ENCODE results near the gene SYCE3. TPM values are rescaled to one million over a fixed set of nuclear protein-coding genes. Genes with fewer than 3 reads are reported as not detected.

The SYCE3 gene
- total RNA-seq, 1 donor from 2014 or later = not detected

DNA sequence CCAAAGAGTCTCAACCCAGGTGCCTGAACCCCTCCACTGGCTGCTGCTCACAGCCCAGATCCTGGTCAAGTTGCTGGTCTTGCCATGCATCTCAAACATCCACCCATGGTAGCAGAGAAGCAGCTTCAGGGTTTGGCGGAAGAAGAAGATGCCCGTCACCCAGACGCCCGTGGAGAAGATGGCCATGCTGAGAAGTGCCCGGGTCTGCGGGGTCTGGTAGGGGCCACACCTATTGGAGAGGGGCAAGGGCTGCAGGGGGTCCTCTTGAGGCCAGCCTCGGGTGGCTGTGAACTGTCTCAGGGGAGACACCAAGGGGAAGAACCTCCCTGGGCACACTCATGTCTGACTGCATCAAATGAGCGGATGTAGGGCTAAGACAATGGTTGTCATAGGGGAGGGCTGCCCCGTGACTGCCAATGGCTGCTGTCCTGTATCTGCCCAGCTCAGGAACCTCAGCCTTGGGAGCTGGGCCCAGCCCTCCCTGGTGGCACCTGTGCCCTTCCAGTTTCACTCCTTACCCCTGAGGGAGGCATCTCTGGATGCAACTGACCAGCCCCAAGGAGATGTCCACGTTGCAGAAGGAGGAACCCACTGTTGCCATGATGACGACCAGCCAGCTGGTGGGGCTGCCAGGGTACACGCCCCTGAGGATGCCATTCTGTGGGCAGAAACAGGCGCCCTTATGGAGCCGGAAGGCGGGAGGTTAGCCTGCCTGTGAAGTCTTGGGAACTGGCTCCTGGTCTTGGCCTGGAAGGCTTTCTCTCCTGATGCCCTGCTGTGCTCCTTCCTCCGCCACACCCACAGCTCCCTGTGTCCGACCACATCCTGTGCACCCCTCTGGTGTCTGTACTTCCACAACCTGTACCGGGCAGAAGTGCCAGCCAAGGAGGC, 14.3 kb upstream of the SYCE3 start:
- Histone ChIP-seq H3K79me2 (ENCODE audit: low read depth) (peaks cover 12% of the 10 kb centered on the region), H3K36me3 (no peaks in the 10 kb centered on the region), H3K4me1 (no peaks in the 10 kb centered on the region), H2AFZ (replicated peaks) (no peak overlapping the region), H3K4me2 (no peak overlapping the region), H3K4me3 (no peak overlapping the region), H3K9me3 (ENCODE audit: low read depth) (no peaks in the 10 kb centered on the region), H3K9ac (no peak overlapping the region), H3F3A (ENCODE audit: low read depth) (peaks cover 5% of the 10 kb centered on the region), H3K27me3 (no peaks in the 10 kb centered on the region), H4K20me1 (ENCODE audit: low read depth) (no peaks in the 10 kb centered on the region), H3K27ac (no peak overlapping the region)
- Mint-ChIP-seq H3K36me3 (peaks cover 5% of the 10 kb centered on the region), H3K27me3 (ENCODE audit: insufficient read depth, low read depth) (peaks cover 9% of the 10 kb centered on the region), H3K4me1 (no peaks in the 10 kb centered on the region), H3K9me3 (no peaks in the 10 kb centered on the region), H3K27ac (no peak overlapping the region), H3K4me3 (no peak overlapping the region)
- TF ChIP-seq EZH2 (IDR thresholded peaks at IDR 0.05) = no peak
- TF ChIP-seq, protein P1, sequence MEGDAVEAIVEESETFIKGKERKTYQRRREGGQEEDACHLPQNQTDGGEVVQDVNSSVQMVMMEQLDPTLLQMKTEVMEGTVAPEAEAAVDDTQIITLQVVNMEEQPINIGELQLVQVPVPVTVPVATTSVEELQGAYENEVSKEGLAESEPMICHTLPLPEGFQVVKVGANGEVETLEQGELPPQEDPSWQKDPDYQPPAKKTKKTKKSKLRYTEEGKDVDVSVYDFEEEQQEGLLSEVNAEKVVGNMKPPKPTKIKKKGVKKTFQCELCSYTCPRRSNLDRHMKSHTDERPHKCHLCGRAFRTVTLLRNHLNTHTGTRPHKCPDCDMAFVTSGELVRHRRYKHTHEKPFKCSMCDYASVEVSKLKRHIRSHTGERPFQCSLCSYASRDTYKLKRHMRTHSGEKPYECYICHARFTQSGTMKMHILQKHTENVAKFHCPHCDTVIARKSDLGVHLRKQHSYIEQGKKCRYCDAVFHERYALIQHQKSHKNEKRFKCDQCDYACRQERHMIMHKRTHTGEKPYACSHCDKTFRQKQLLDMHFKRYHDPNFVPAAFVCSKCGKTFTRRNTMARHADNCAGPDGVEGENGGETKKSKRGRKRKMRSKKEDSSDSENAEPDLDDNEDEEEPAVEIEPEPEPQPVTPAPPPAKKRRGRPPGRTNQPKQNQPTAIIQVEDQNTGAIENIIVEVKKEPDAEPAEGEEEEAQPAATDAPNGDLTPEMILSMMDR (IDR thresholded peaks at IDR 0.05) = no peak
- TF ChIP-seq EZH2phosphoT487 (IDR thresholded peaks at IDR 0.05) = no peak
- DNase-seq (ENCODE audit: low spot score) = no peak

DNA sequence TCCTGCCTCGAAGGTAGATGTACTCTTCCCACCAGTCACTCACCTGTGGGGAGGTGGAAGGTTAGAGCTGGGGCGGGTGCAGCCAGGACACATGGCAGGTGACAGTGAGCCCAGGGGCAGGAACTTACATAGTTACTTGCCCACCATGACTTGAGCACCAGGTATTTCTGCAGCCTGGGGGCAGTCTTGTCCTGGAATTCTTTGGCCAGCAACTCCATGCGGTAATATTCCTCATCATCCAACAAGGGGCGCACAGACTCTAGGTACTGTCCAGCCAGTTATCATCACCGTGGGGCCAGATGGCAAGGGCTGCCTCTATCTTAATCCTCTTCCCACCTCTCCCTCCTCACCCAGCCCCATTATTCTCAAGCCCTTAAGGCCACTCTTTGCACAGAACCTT, 13.4 kb upstream of the SYCE3 start:
- H3K36me3 Mint-ChIP-seq = peaks cover 8% of the 10 kb centered on the region
- peak overlapping the region; percentile 68 for H3K27ac Mint-ChIP-seq
- H3K9ac ChIP-seq = no peak overlapping the region
- no peaks in the 10 kb centered on the region for H3K27me3 ChIP-seq
- H3F3A ChIP-seq (ENCODE audit: low read depth) = no peaks in the 10 kb centered on the region
- H3K9me3 ChIP-seq (ENCODE audit: low read depth) = no peaks in the 10 kb centered on the region
- H3K4me2 ChIP-seq = no peak overlapping the region
- H2AFZ ChIP-seq (replicated peaks) = no peak overlapping the region
- H3K4me1 Mint-ChIP-seq = no peaks in the 10 kb centered on the region
- no peak overlapping the region for H3K27ac ChIP-seq
- TF ChIP-seq, protein P1 (IDR thresholded peaks at IDR 0.05) = peak; percentile 50
- TF ChIP-seq EZH2phosphoT487 (IDR thresholded peaks at IDR 0.05) = no peak
- H4K20me1 ChIP-seq (ENCODE audit: low read depth) = no peaks in the 10 kb centered on the region
- H3K36me3 ChIP-seq = no peaks in the 10 kb centered on the region
- peaks cover 9% of the 10 kb centered on the region for H3K27me3 Mint-ChIP-seq (ENCODE audit: insufficient read depth, low read depth)
- H3K9me3 Mint-ChIP-seq = no peaks in the 10 kb centered on the region
- no peaks in the 10 kb centered on the region for H3K4me1 ChIP-seq
- H3K4me3 ChIP-seq = no peak overlapping the region
- no peak overlapping the region for H3K4me3 Mint-ChIP-seq
- H3K79me2 ChIP-seq (ENCODE audit: low read depth) = peaks cover 2% of the 10 kb centered on the region
- peak; percentile 61 for DNase-seq (ENCODE audit: low spot score)

DNA sequence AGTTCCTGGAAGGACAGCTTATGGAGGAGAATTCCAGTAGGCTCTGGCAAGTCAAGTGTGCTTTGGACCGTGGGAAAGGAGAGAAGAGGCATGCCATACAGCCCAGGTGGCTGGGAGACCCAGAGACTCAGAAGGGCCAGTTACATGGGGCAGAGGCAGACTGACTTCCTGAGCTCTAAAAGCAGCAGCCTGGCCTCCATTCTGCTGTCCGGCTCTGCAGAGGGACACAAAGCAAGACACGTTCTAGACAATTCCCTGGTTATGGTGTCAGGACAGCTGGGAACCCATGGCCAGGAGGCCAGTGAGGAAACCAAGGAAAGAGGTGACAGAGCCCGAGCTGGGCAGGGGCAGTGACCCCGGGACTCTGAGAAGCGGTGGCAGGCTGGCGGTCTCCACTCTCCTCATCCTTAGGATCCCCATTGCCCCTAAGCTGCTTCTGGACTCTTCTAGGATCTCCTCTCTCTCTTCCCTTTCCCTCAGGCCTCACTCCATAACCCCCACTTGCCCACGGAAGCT, 12.8 kb upstream of the SYCE3 start:
- Histone ChIP-seq H3K27me3 (no peaks in the 10 kb centered on the region), H3K4me2 (no peak overlapping the region), H3K4me1 (no peaks in the 10 kb centered on the region), H3K27ac (no peak overlapping the region), H2AFZ (replicated peaks) (no peak overlapping the region), H3K9me3 (ENCODE audit: low read depth) (no peaks in the 10 kb centered on the region), H3K4me3 (no peak overlapping the region), H3F3A (ENCODE audit: low read depth) (no peaks in the 10 kb centered on the region), H3K36me3 (no peaks in the 10 kb centered on the region), H3K9ac (no peak overlapping the region), H4K20me1 (ENCODE audit: low read depth) (no peaks in the 10 kb centered on the region), H3K79me2 (ENCODE audit: low read depth) (no peaks in the 10 kb centered on the region)
- peaks cover 13% of the 10 kb centered on the region for H3K36me3 Mint-ChIP-seq
- no peaks in the 10 kb centered on the region for H3K9me3 Mint-ChIP-seq
- TF ChIP-seq, protein P1 (IDR thresholded peaks at IDR 0.05) = no peak
- TF ChIP-seq EZH2phosphoT487 (IDR thresholded peaks at IDR 0.05) (no peak), EZH2 (IDR thresholded peaks at IDR 0.05) (no peak)
- DNase-seq (ENCODE audit: low spot score) = no peak
- H3K27ac Mint-ChIP-seq = no peak overlapping the region
- no peaks in the 10 kb centered on the region for H3K4me1 Mint-ChIP-seq
- H3K4me3 Mint-ChIP-seq = no peak overlapping the region
- H3K27me3 Mint-ChIP-seq (ENCODE audit: insufficient read depth, low read depth) = peaks cover 9% of the 10 kb centered on the region
